ENCODE measurements around the gene ASB7.

DNA sequence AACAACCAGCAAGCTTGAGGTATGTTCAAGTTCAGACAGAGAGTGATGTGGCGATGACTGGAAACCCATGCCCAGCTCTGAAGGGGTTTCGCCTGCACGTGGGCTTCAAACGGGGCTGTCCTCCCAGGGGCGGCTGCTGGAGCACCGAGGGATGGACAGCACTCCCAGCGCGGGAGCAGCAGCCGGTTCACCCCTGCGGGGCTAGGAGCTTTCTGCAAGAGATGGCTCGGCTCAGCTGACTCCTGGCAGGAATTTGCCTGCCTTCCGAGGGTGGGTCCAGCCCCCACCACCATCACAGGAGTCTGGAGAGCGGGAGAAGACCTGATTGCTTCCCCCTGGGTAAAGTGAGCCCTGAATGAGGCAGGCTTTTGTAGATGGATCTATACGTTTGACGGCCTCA lies 66.9 kb downstream of the ASB7 start:
- TF ChIP-seq CTCF (IDR thresholded peaks at IDR 0.05) = no peak
- no peak for TF ChIP-seq POLR2A (IDR thresholded peaks at IDR 0.05)

All from adrenal gland (tissue), 5 donors.